Ovary (tissue), 9 donors: ENCODE data around the gene ZNF81. TPM values are rescaled to one million over a fixed set of nuclear protein-coding genes. Genes with fewer than 3 reads are reported as not detected.

Experiments used
- DNase-seq, 5 donors: peaks; one replicate each; pipeline ENCODE4 v3.0.0-alpha.2; 2019 to 2020
- H3K27ac ChIP-seq, 2 donors: fragments of 200-600 bp; one replicate each; pipeline versions ENCODE4 v1.5.1 to v1.8.0; 2019 to 2022
- H3K27me3 ChIP-seq: fragments of 200-600 bp; one replicate; pipeline ENCODE4 v1.8.0; 2022
- H3K36me3 ChIP-seq: fragments of 200-600 bp; sonication (generic); one replicate; pipeline ENCODE4 v1.5.1; 2019
- H3K4me1 ChIP-seq: one replicate; pipeline ENCODE4 v1.8.1; 2013; ENCODE audit warnings: mild to moderate bottlenecking, moderate library complexity; ENCODE audit not compliant: insufficient read depth
- H3K4me3 ChIP-seq: fragments of 200-600 bp; sonication (generic); one replicate; pipeline ENCODE4 v1.5.1; 2017
- H3K9me3 ChIP-seq, 2 donors: fragments of 200-600 bp in 1 of 2; sonication (generic) in 1 of 2; one replicate each; pipeline versions ENCODE4 v1.5.1 to v1.8.1; 2013 to 2019; ENCODE audit warnings: mild to moderate bottlenecking in 1 of 2, moderate library complexity in 1 of 2
- CTCF ChIP-seq, 3 donors: fragments of 450-650 bp in 2 of 3; fragments of 200-600 bp in 1 of 3; IDR thresholded peaks; one replicate each; pipeline versions ENCODE4 v1.5.1 to v1.8.0; 2016 to 2022; ENCODE audit warnings: antibody characterized with exemption in 3 of 3, mild to moderate bottlenecking in 1 of 3
- EP300 ChIP-seq: sonication (generic); formaldehyde crosslinking; IDR thresholded peaks from one replicate; pipeline ENCODE4 v1.6.1; 2017; ENCODE audit warnings: antibody characterized with exemption
- POLR2A ChIP-seq: fragments of 450-650 bp; IDR thresholded peaks from one replicate; pipeline ENCODE4 v1.6.1; 2017; ENCODE audit warnings: antibody characterized with exemption, mild to moderate bottlenecking, moderate library complexity
- WGBS, 3 donors: extraction: QIAGEN DNeasy Blood & Tissue Kit in 1 of 3; methylation state at CpG; one replicate each; pipeline versions ENCODE4 v1.1.5 to v1.1.7; 2013 to 2017; 5-methylcytosine and 5-hydroxymethylcytosine counted together
- intact Hi-C, 4 donors: fragments of 100-400 bp; cut with DNase I; formaldehyde crosslinking; loops; one replicate each; pipeline versions ENCODE4 v1.11.0 to v1.15.1; 2022 to 2023
- polyA plus RNA-seq, 2 donors: library from polyadenylated mRNA; stranded (reverse); fragments of 200-250 nt in 1 of 2; fragments of 350-450 nt in 1 of 2; fragmentation: Illumina TruSeq in 1 of 2; extraction: RNeasy Lipid Tissue Mini Kit (QIAGEN cat#74804) in 1 of 2; gene quantifications; one replicate each; pipeline ENCODE4 v1.2.3, GENCODE V29; 2013 to 2014
- total RNA-seq, 7 donors: library from RNA; depleted of rRNA in 2 of 7; stranded (reverse); fragments of >200 nt in 2 of 7; fragmentation: NEBNext Ultra II Directional in 3 of 7; extraction: Animal tissue kit (Norgen Biotek cat#: 25700) in 3 of 7; gene quantifications; one replicate each; pipeline versions ENCODE4 v1.1.0 to v1.2.4, GENCODE V29; 2016 to 2023
- donor health status: DM: no; HTN: no; CAD: no; lungs with moderate emphysema.
- donor health status: DM: no; HTN: no; CAD: no.
- donor health status: Bipolar disorder and iron deficiency.
- donor health status: DM: yes; HTN: yes; CAD: no.
- donor health status: DM: no; HTN: no; CAD: no.
- donor health status: DM: yes; HTN: yes; CAD: no.

ZNF81 gene
- total and polyA plus RNA-seq, 9 donors, result 1.5 to 13.9 (median 7.6) TPM

GRCh38 chrX:47840111-47840510 lies 3.4 kb downstream of the ZNF81 start:
- Histone ChIP-seq H3K4me1 (no peaks in the 10 kb centered on the region), H3K4me3 (no peak overlapping the region), H3K27ac (no peak overlapping the region), H3K36me3 (no peaks in the 10 kb centered on the region), H3K27me3 (no peaks in the 10 kb centered on the region), H3K9me3 (no peaks in the 10 kb centered on the region)
- no peak for DNase-seq
- WGBS, 3 donors, result 59 to 72% (median 66%) methylated on average over 4 of the region's 4 CpGs
- intact Hi-C loops, result no loop called here
- TF ChIP-seq POLR2A, result no peak
- no peak for TF ChIP-seq CTCF (IDR thresholded peaks at IDR 0.05)
- no peak for TF ChIP-seq EP300

GRCh38 chrX:47843363-47843762 lies 6.7 kb downstream of the ZNF81 start:
- Histone ChIP-seq H3K27me3 (no peaks in the 10 kb centered on the region), H3K9me3 (no peaks in the 10 kb centered on the region), H3K27ac (no peak overlapping the region), H3K36me3 (no peaks in the 10 kb centered on the region), H3K4me3 (no peak overlapping the region), H3K4me1 (no peaks in the 10 kb centered on the region)
- intact Hi-C loops, result no loop called here
- 56 to 80% (median 71%) methylated on average over 1 of the region's 1 CpG for WGBS, 3 donors
- TF ChIP-seq CTCF (IDR thresholded peaks at IDR 0.05) (no peak), EP300 (no peak), POLR2A (no peak)
- no peak for DNase-seq

GRCh38 chrX:47844117-47844516 lies 7.4 kb downstream of the ZNF81 start:
- H3K4me3 ChIP-seq, result no peak overlapping the region
- no peak for TF ChIP-seq POLR2A
- TF ChIP-seq CTCF (IDR thresholded peaks at IDR 0.05), result no peak
- no peak for TF ChIP-seq EP300
- no peaks in the 10 kb centered on the region for H3K27me3 ChIP-seq
- WGBS, 3 donors, result 89 to 97% (median 93%) methylated on average over 1 of the region's 1 CpG
- no peaks in the 10 kb centered on the region for H3K9me3 ChIP-seq
- no peak overlapping the region for H3K27ac ChIP-seq
- H3K4me1 ChIP-seq, result no peaks in the 10 kb centered on the region
- intact Hi-C loops, result no loop called here
- DNase-seq, result no peak
- no peaks in the 10 kb centered on the region for H3K36me3 ChIP-seq

GRCh38 chrX:47846040-47846439 lies 9.3 kb downstream of the ZNF81 start:
- no peaks in the 10 kb centered on the region for H3K27me3 ChIP-seq
- H3K36me3 ChIP-seq, result no peaks in the 10 kb centered on the region
- intact Hi-C loops, result no loop called here
- H3K9me3 ChIP-seq, result no peaks in the 10 kb centered on the region
- 42 to 53% (median 51%) methylated on average over 7 of the region's 7 CpGs for WGBS, 3 donors
- TF ChIP-seq EP300, result no peak
- no peak for TF ChIP-seq CTCF (IDR thresholded peaks at IDR 0.05)
- TF ChIP-seq POLR2A, result no peak
- no peak overlapping the region for H3K27ac ChIP-seq
- DNase-seq, result no peak
- H3K4me3 ChIP-seq, result no peak overlapping the region
- H3K4me1 ChIP-seq, result no peaks in the 10 kb centered on the region
